Ectodermal cell (in vitro differentiated cells): ENCODE data around the gene EREG.

Experiments
- H3K27ac ChIP-seq: 2 replicates; pipeline ENCODE4 v1.7.0; 2013; ENCODE audit warnings: mild to moderate bottlenecking, low read depth, low read length; ENCODE audit not compliant: insufficient read depth, poor library complexity, severe bottlenecking
- H3K27me3 ChIP-seq: 2 replicates; pipeline ENCODE4 v1.7.0; 2013; ENCODE audit warnings: mild to moderate bottlenecking, low read length; ENCODE audit not compliant: insufficient read depth, control insufficient read depth, poor library complexity, severe bottlenecking
- H3K36me3 ChIP-seq: one replicate; pipeline ENCODE4 v1.7.0; 2013; ENCODE audit warnings: low read length; ENCODE audit not compliant: control insufficient read depth, insufficient read depth
- H3K4me1 ChIP-seq: one replicate; pipeline ENCODE4 v1.7.0; 2013; ENCODE audit warnings: low read length; ENCODE audit not compliant: control insufficient read depth, insufficient read depth
- H3K4me3 ChIP-seq: 2 replicates; pipeline ENCODE4 v1.7.0; 2013; ENCODE audit warnings: low read depth, low read length, control low read depth; ENCODE audit not compliant: insufficient read depth
- H3K9me3 ChIP-seq: 2 replicates; pipeline ENCODE4 v1.7.0; 2013; ENCODE audit warnings: mild to moderate bottlenecking, low read length, moderate library complexity; ENCODE audit not compliant: control insufficient read depth
- WGBS, 2 experiments: methylation state at CpG; one replicate each; pipeline ENCODE4 v1.1.7; 2013; ENCODE audit warnings: missing lambda C conversion rate in 2 of 2; 5-methylcytosine and 5-hydroxymethylcytosine counted together

The EREG gene

GRCh38 chr4:74325886-74326285, 39.1 kb upstream of the EREG start:
- Histone ChIP-seq H3K36me3 (no peaks in the 10 kb centered on the region), H3K4me3 (no peak overlapping the region), H3K27me3 (no peaks in the 10 kb centered on the region), H3K4me1 (no peaks in the 10 kb centered on the region), H3K27ac (no peak overlapping the region), H3K9me3 (no peaks in the 10 kb centered on the region)
- 89% methylated on average over 1 of the region's 2 CpGs; no CpG with 5 or more reads in 1 of the 2 experiments for WGBS, 2 experiments

- no peaks in the 10 kb centered on the region for H3K4me1 ChIP-seq
- no peaks in the 10 kb centered on the region for H3K27me3 ChIP-seq
- no peaks in the 10 kb centered on the region for H3K36me3 ChIP-seq
- H3K27ac ChIP-seq, result no peak overlapping the region
- H3K9me3 ChIP-seq, result no peaks in the 10 kb centered on the region
- no peak overlapping the region for H3K4me3 ChIP-seq
- WGBS, 2 experiments, result 91 to 94% methylated on average over 3 of the region's 3 CpGs
Measured at GRCh38 chr4:74327762-74328161, 37.2 kb upstream of the EREG start.

- no peak overlapping the region for H3K27ac ChIP-seq
- no peaks in the 10 kb centered on the region for H3K9me3 ChIP-seq
- WGBS, 2 experiments, result 88 to 100% methylated on average over 1 of the region's 1 CpG
- H3K4me1 ChIP-seq, result no peaks in the 10 kb centered on the region
- H3K4me3 ChIP-seq, result no peak overlapping the region
- H3K27me3 ChIP-seq, result no peaks in the 10 kb centered on the region
- no peaks in the 10 kb centered on the region for H3K36me3 ChIP-seq
Measured at GRCh38 chr4:74328501-74328900, 36.4 kb upstream of the EREG start.

GRCh38 chr4:74329307-74329706, 35.6 kb upstream of the EREG start:
- no peaks in the 10 kb centered on the region for H3K36me3 ChIP-seq
- H3K9me3 ChIP-seq, result no peaks in the 10 kb centered on the region
- no peaks in the 10 kb centered on the region for H3K27me3 ChIP-seq
- H3K27ac ChIP-seq, result no peak overlapping the region
- no peaks in the 10 kb centered on the region for H3K4me1 ChIP-seq
- H3K4me3 ChIP-seq, result no peak overlapping the region

GRCh38 chr4:74330295-74330750, 34.6 kb upstream of the EREG start:
- Histone ChIP-seq H3K4me3 (no peak overlapping the region), H3K9me3 (no peaks in the 10 kb centered on the region)
- WGBS, 2 experiments, result 89 to 93% methylated on average over 9 of the region's 9 CpGs

GRCh38 chr4:74331252-74331651, 33.7 kb upstream of the EREG start:
- Histone ChIP-seq H3K36me3 (no peaks in the 10 kb centered on the region), H3K27ac (no peak overlapping the region), H3K4me1 (no peaks in the 10 kb centered on the region), H3K27me3 (no peaks in the 10 kb centered on the region), H3K9me3 (no peaks in the 10 kb centered on the region), H3K4me3 (no peak overlapping the region)
- WGBS, 2 experiments, result 91 to 96% methylated on average over 2 of the region's 2 CpGs

More at GRCh38 chr4:74330295-74330750, 34.6 kb upstream of the EREG start:
- no peak overlapping the region for H3K27ac ChIP-seq
- H3K36me3 ChIP-seq, result no peaks in the 10 kb centered on the region
- H3K27me3 ChIP-seq, result no peaks in the 10 kb centered on the region
- H3K4me1 ChIP-seq, result no peaks in the 10 kb centered on the region

GRCh38 chr4:74331944-74332343, 33.0 kb upstream of the EREG start:
- H3K4me3 ChIP-seq, result no peak overlapping the region
- no peaks in the 10 kb centered on the region for H3K9me3 ChIP-seq
- no peaks in the 10 kb centered on the region for H3K4me1 ChIP-seq
- H3K27ac ChIP-seq, result no peak overlapping the region
- no peaks in the 10 kb centered on the region for H3K36me3 ChIP-seq
- no peaks in the 10 kb centered on the region for H3K27me3 ChIP-seq

GRCh38 chr4:74334636-74335035, 30.3 kb upstream of the EREG start:
- no peaks in the 10 kb centered on the region for H3K4me1 ChIP-seq
- H3K27ac ChIP-seq, result no peak overlapping the region
- no peaks in the 10 kb centered on the region for H3K27me3 ChIP-seq
- H3K9me3 ChIP-seq, result no peaks in the 10 kb centered on the region
- no peaks in the 10 kb centered on the region for H3K36me3 ChIP-seq
- WGBS, 2 experiments, result 94 to 97% methylated on average over 7 of the region's 7 CpGs
- H3K4me3 ChIP-seq, result no peak overlapping the region

GRCh38 chr4:74335341-74336021, 29.5 kb upstream of the EREG start:
- Histone ChIP-seq H3K36me3 (no peaks in the 10 kb centered on the region), H3K9me3 (no peaks in the 10 kb centered on the region), H3K4me3 (no peak overlapping the region), H3K27ac (no peak overlapping the region), H3K4me1 (no peaks in the 10 kb centered on the region), H3K27me3 (no peaks in the 10 kb centered on the region)
- WGBS, 2 experiments, result 88 to 94% methylated on average over 4 to 5 of the region's 5 CpGs

- H3K9me3 ChIP-seq, result no peaks in the 10 kb centered on the region
- no peaks in the 10 kb centered on the region for H3K4me1 ChIP-seq
- WGBS, 2 experiments, result 100% methylated on average over 1 of the region's 4 CpGs; no CpG with 5 or more reads in 1 of the 2 experiments
- H3K27ac ChIP-seq, result no peak overlapping the region
- H3K36me3 ChIP-seq, result no peaks in the 10 kb centered on the region
- no peak overlapping the region for H3K4me3 ChIP-seq
- H3K27me3 ChIP-seq, result no peaks in the 10 kb centered on the region
Measured at GRCh38 chr4:74338792-74339333, 26.1 kb upstream of the EREG start.
